Body of pancreas (tissue), 4 donors: ENCODE measurements around the gene MAGI1. TPM values are rescaled to one million over a fixed set of nuclear protein-coding genes. Genes with fewer than 3 reads are reported as not detected.

Experiments used
- ATAC-seq: fragments of 150-250 bp; one replicate; pipeline ENCODE4 v1.9.1; 2016
- DNase-seq, 4 donors: peaks; one replicate each; pipeline ENCODE4 v3.0.0-alpha.2; 2019
- H3K27ac ChIP-seq, 4 donors: fragments of 200-600 bp; sonication (generic); 1 replicate in 3 of 4; 2 replicates in 1 of 4; pipeline versions ENCODE4 v1.5.1 to v1.6.1; 2016 to 2019; ENCODE audit warnings: mild to moderate bottlenecking in 1 of 4, mixed read lengths in 1 of 4, moderate library complexity in 1 of 4
- H3K27me3 ChIP-seq, 2 donors: fragments of 200-600 bp; sonication (generic); one replicate each; pipeline ENCODE4 v1.6.0; 2016; ENCODE audit warnings: mild to moderate bottlenecking in 1 of 2
- H3K36me3 ChIP-seq, 2 donors: fragments of 200-600 bp; sonication (generic); replicated peaks in 1 of 2; 2 replicates each; pipeline ENCODE4 v1.5.1; 2016; ENCODE audit warnings: low read depth in 2 of 2; ENCODE audit not compliant: insufficient read depth in 1 of 2
- H3K4me1 ChIP-seq: fragments of 200-600 bp; sonication (generic); one replicate; pipeline ENCODE4 v1.6.0; 2016
- H3K4me3 ChIP-seq, 2 donors: fragments of 200-600 bp; sonication (generic); 1 replicate in 1 of 2; 2 replicates in 1 of 2; pipeline ENCODE4 v1.5.1; 2016 to 2019
- H3K9me3 ChIP-seq, 3 donors: fragments of 200-600 bp; sonication (generic); 1 replicate in 2 of 3; 2 replicates in 1 of 3; pipeline ENCODE4 v1.5.1; 2016
- CTCF ChIP-seq, 7 experiments: fragments of 450-650 bp in 4 of 7; fragments of 200-600 bp in 3 of 7; sonication (generic) in 3 of 7; IDR thresholded peaks; one replicate each; pipeline ENCODE4 v1.5.1; 2016 to 2019; ENCODE audit warnings: antibody characterized with exemption in 7 of 7
- POLR2A ChIP-seq, 3 donors: fragments of 450-650 bp; IDR thresholded peaks; one replicate each; pipeline ENCODE4 v1.6.1; 2016; ENCODE audit warnings: antibody characterized with exemption in 3 of 3, mild to moderate bottlenecking in 2 of 3
- WGBS, 2 donors: methylation state at CpG; one replicate each; pipeline ENCODE4 v1.1.5; 2017; 5-methylcytosine and 5-hydroxymethylcytosine counted together
- intact Hi-C: fragments of 100-400 bp; cut with DNase I; formaldehyde crosslinking; loops from one replicate; pipeline ENCODE4 v1.15.1; 2023
- total RNA-seq, 2 donors: library from RNA; depleted of rRNA; stranded (reverse); fragments of >200 nt; gene quantifications; one replicate each; pipeline ENCODE4 v1.1.0, GENCODE V29; 2016

The MAGI1 gene
- total RNA-seq, 2 donors from 2014 or later: 44.2 to 63.6 TPM

GRCh38 chr3:65326574-65326973 is 712.1 kb downstream of the MAGI1 start:
- Histone ChIP-seq H3K27ac (no peak overlapping the region), H3K27me3 (no peaks in the 10 kb centered on the region), H3K4me1 (no peaks in the 10 kb centered on the region), H3K4me3 (no peak overlapping the region), H3K36me3 (no peaks in the 10 kb centered on the region), H3K9me3 (no peaks in the 10 kb centered on the region)
- no peak for ATAC-seq
- intact Hi-C loops: no loop called here
- TF ChIP-seq CTCF (IDR thresholded peaks at IDR 0.05) (no peak), POLR2A (IDR thresholded peaks at IDR 0.05) (no peak)
- WGBS, 2 donors: 72 to 73% methylated on average over 3 of the region's 3 CpGs
- DNase-seq: no peak

- intact Hi-C loops: no loop called here
- no peaks in the 10 kb centered on the region for H3K36me3 ChIP-seq
- no peak overlapping the region for H3K4me3 ChIP-seq
- H3K27me3 ChIP-seq: no peaks in the 10 kb centered on the region
- TF ChIP-seq CTCF (IDR thresholded peaks at IDR 0.05) (no peak), POLR2A (IDR thresholded peaks at IDR 0.05) (no peak)
- H3K9me3 ChIP-seq: no peaks in the 10 kb centered on the region
- WGBS, 2 donors: 84 to 90% methylated on average over 7 of the region's 7 CpGs
- no peak for ATAC-seq
- H3K27ac ChIP-seq: no peak overlapping the region
- no peak for DNase-seq
- no peaks in the 10 kb centered on the region for H3K4me1 ChIP-seq
Measured at GRCh38 chr3:65322910-65323309, 715.8 kb downstream of the MAGI1 start.

GRCh38 chr3:65318231-65318630 is 720.5 kb downstream of the MAGI1 start:
- 93 to 100% methylated on average over 1 of the region's 1 CpG for WGBS, 2 donors
- DNase-seq: no peak

GRCh38 chr3:65314916-65315315 is 723.8 kb downstream of the MAGI1 start:
- Histone ChIP-seq H3K36me3 (no peaks in the 10 kb centered on the region), H3K4me1 (no peaks in the 10 kb centered on the region), H3K27ac (no peak overlapping the region), H3K9me3 (no peaks in the 10 kb centered on the region), H3K27me3 (no peaks in the 10 kb centered on the region), H3K4me3 (no peak overlapping the region)
- no peak for DNase-seq
- intact Hi-C loops: no loop called here
- no peak for TF ChIP-seq POLR2A (IDR thresholded peaks at IDR 0.05)
- no peak for TF ChIP-seq CTCF (IDR thresholded peaks at IDR 0.05)
- 34 to 38% methylated on average over 1 of the region's 1 CpG for WGBS, 2 donors
- no peak for ATAC-seq

More at GRCh38 chr3:65318231-65318630, 720.5 kb downstream of the MAGI1 start:
- Histone ChIP-seq H3K4me3 (no peak overlapping the region), H3K9me3 (no peaks in the 10 kb centered on the region), H3K36me3 (no peaks in the 10 kb centered on the region), H3K27me3 (no peaks in the 10 kb centered on the region), H3K27ac (no peak overlapping the region), H3K4me1 (no peaks in the 10 kb centered on the region)
- intact Hi-C loops: no loop called here
- ATAC-seq: no peak
- no peak for TF ChIP-seq CTCF (IDR thresholded peaks at IDR 0.05)
- no peak for TF ChIP-seq POLR2A (IDR thresholded peaks at IDR 0.05)

GRCh38 chr3:65314269-65314668 is 724.4 kb downstream of the MAGI1 start:
- Histone ChIP-seq H3K27ac (no peak overlapping the region), H3K4me1 (no peaks in the 10 kb centered on the region), H3K27me3 (no peaks in the 10 kb centered on the region), H3K36me3 (no peaks in the 10 kb centered on the region), H3K4me3 (no peak overlapping the region), H3K9me3 (no peaks in the 10 kb centered on the region)
- WGBS, 2 donors: 53 to 71% methylated on average over 4 of the region's 4 CpGs
- DNase-seq (no peak), ATAC-seq (no peak)
- intact Hi-C loops: no loop called here
- TF ChIP-seq CTCF (IDR thresholded peaks at IDR 0.05) (no peak), POLR2A (IDR thresholded peaks at IDR 0.05) (no peak)
